ENCODE results near the gene CCDC7.
"Not testable (repeated sequence)": the region's sequence is repeated elsewhere in the genome, so short reads cannot be mapped to it uniquely, and the experiment has no call there.

Gene CCDC7

DNA sequence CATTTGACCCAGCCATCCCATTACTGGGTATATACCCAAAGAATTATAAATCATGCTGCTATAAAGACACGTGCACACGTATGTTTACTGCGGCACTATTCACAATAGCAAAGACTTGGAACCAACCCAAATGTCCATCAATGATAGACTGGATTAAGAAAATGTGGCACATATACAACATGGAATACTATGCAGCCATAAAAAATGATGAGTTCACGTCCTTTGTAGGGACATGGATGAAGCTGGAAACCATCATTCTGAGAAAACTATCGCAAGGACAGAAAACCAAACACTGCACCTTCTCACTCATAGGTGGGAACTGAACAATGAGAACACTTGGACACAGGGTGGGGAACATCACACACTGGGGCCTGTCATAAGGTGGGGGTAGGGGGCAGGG lies 471.9 kb downstream of the CCDC7 start:
- H3K27me3 ChIP-seq (ENCODE audit: control insufficient read depth, insufficient read depth, low read length, poor library complexity, severe bottlenecking); H3K9me3 ChIP-seq (ENCODE audit: control insufficient read depth, low read length); H3K4me3 ChIP-seq (ENCODE audit: insufficient read depth, low read depth, low read length); H3K27ac ChIP-seq (ENCODE audit: insufficient read depth, low read depth, low read length, poor library complexity, severe bottlenecking); H3K4me1 ChIP-seq (ENCODE audit: control insufficient read depth, insufficient read depth, low read length): not testable (repeated sequence)
- 92 to 96% methylated on average over 2 of the region's 5 CpGs for WGBS, 2 experiments
- peaks cover 24% of the 10 kb centered on the region for H3K36me3 ChIP-seq (ENCODE audit: control insufficient read depth, insufficient read depth, low read length)

DNA sequence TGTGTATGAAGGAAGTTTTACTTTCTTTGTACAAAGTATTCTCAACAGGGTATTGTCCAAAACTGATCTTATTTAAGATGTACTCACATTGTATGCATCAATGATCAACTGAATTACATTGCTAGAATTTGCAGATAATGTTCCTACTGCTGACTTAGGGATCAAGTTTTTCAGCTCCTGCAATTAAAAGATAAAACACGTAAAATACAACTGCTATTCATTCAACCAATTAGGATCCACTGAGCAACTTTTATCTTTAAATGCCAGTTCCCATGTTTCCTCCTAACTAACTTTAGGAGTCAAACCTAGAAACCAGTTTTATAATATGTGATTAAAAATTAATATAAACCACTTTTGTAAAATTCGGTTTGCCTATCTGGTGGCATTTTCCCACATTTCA lies 476.2 kb downstream of the CCDC7 start:
- no peaks in the 10 kb centered on the region for H3K27me3 ChIP-seq (ENCODE audit: control insufficient read depth, insufficient read depth, low read length, poor library complexity, severe bottlenecking)
- H3K4me3 ChIP-seq (ENCODE audit: insufficient read depth, low read depth, low read length) = no peak overlapping the region
- no peak overlapping the region for H3K27ac ChIP-seq (ENCODE audit: insufficient read depth, low read depth, low read length, poor library complexity, severe bottlenecking)
- peaks cover 41% of the 10 kb centered on the region for H3K36me3 ChIP-seq (ENCODE audit: control insufficient read depth, insufficient read depth, low read length)
- WGBS, 2 experiments = 96 to 97% methylated on average over 2 of the region's 2 CpGs
- no peaks in the 10 kb centered on the region for H3K9me3 ChIP-seq (ENCODE audit: control insufficient read depth, low read length)
- H3K4me1 ChIP-seq (ENCODE audit: control insufficient read depth, insufficient read depth, low read length) = no peaks in the 10 kb centered on the region

- H3K36me3 ChIP-seq (ENCODE audit: control insufficient read depth, insufficient read depth, low read length) = peaks cover 49% of the 10 kb centered on the region
- no peak overlapping the region for H3K4me3 ChIP-seq (ENCODE audit: insufficient read depth, low read depth, low read length)
Measured at GRCh38 chr10:32923134-32923533, 477.2 kb downstream of the CCDC7 start.

DNA sequence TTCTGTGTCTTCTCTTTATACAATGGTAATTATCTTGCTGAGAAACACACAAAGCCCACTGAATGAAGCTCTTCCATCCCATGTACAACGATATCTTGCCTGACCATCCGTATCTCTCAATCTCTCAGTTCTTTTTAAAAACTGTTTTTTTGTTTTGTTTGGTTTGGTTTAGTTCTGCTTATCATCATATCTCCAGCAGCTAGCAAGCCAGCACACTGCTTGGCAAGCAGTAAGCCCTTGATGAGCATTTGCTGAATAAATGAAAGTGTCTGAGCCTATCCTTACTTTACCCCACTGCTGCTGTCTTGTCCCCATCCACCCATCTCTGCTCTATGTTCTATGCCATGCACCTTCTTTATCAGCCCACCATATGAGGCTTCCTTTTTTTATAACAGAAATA lies 477.9 kb downstream of the CCDC7 start:
- H3K27me3 ChIP-seq (ENCODE audit: control insufficient read depth, insufficient read depth, low read length, poor library complexity, severe bottlenecking) = no peaks in the 10 kb centered on the region
- H3K9me3 ChIP-seq (ENCODE audit: control insufficient read depth, low read length) = no peaks in the 10 kb centered on the region
- WGBS, 2 experiments = 96 to 100% methylated on average over 2 of the region's 2 CpGs
- H3K36me3 ChIP-seq (ENCODE audit: control insufficient read depth, insufficient read depth, low read length) = peaks cover 46% of the 10 kb centered on the region
- H3K27ac ChIP-seq (ENCODE audit: insufficient read depth, low read depth, low read length, poor library complexity, severe bottlenecking) = no peak overlapping the region
- no peaks in the 10 kb centered on the region for H3K4me1 ChIP-seq (ENCODE audit: control insufficient read depth, insufficient read depth, low read length)
- H3K4me3 ChIP-seq (ENCODE audit: insufficient read depth, low read depth, low read length) = no peak overlapping the region

More at GRCh38 chr10:32923134-32923533, 477.2 kb downstream of the CCDC7 start:
- Histone ChIP-seq H3K9me3 (ENCODE audit: control insufficient read depth, low read length) (no peaks in the 10 kb centered on the region), H3K27me3 (ENCODE audit: control insufficient read depth, insufficient read depth, low read length, poor library complexity, severe bottlenecking) (no peaks in the 10 kb centered on the region), H3K4me1 (ENCODE audit: control insufficient read depth, insufficient read depth, low read length) (no peaks in the 10 kb centered on the region), H3K27ac (ENCODE audit: insufficient read depth, low read depth, low read length, poor library complexity, severe bottlenecking) (no peak overlapping the region)
- 92 to 94% methylated on average over 2 of the region's 2 CpGs for WGBS, 2 experiments

Measured in ectodermal cell (in vitro differentiated cells).